22Rv1 (cell line): Measurements from ENCODE around the gene ZNF813.
"Not testable (repeated sequence)": the region's sequence is repeated elsewhere in the genome, so short reads cannot be mapped to it uniquely, and the experiment has no call there.

ENCODE experiments used
- ZFX ChIP-seq: fragments of 450-650 bp; IDR thresholded peaks from 2 replicates; pipeline ENCODE4 v1.6.1; 2017; ENCODE audit warnings: antibody characterized with exemption, borderline replicate concordance
- TF ChIP-seq, protein P1 (sequence below): fragments of 450-650 bp; IDR thresholded peaks from 2 replicates; pipeline ENCODE4 v1.5.1; 2017; ENCODE audit warnings: mild to moderate bottlenecking

DNA sequence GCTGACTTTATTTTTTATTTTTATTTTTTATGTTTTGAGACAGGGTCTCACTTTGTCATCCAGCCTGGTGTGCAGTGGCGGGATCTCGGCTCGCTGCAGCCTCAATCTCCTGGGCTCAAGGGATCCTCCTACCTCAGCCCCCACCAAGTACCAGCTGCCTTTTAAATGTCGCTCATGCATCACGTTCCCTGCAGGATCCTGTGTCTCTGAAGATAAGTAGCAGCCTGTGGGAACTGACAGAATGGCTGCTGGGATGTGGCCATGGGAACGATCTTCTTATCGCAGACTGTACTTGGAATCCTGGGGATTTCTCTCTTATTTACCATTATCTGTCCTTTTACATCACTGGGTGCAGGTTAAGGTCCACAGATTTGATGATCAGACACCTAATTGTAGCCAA is 35.6 kb downstream of the ZNF813 start:
- TF ChIP-seq, protein P1, sequence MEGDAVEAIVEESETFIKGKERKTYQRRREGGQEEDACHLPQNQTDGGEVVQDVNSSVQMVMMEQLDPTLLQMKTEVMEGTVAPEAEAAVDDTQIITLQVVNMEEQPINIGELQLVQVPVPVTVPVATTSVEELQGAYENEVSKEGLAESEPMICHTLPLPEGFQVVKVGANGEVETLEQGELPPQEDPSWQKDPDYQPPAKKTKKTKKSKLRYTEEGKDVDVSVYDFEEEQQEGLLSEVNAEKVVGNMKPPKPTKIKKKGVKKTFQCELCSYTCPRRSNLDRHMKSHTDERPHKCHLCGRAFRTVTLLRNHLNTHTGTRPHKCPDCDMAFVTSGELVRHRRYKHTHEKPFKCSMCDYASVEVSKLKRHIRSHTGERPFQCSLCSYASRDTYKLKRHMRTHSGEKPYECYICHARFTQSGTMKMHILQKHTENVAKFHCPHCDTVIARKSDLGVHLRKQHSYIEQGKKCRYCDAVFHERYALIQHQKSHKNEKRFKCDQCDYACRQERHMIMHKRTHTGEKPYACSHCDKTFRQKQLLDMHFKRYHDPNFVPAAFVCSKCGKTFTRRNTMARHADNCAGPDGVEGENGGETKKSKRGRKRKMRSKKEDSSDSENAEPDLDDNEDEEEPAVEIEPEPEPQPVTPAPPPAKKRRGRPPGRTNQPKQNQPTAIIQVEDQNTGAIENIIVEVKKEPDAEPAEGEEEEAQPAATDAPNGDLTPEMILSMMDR, result not testable (repeated sequence)
- TF ChIP-seq ZFX, result not testable (repeated sequence)
